Skeletal muscle tissue (tissue), 4 donors: ENCODE measurements around the gene PITPNM1. TPM values are rescaled to one million over a fixed set of nuclear protein-coding genes. Genes with fewer than 3 reads are reported as not detected.
"Not testable (repeated sequence)": the region's sequence is repeated elsewhere in the genome, so short reads cannot be mapped to it uniquely, and the experiment has no call there.

Source experiments
- H3K27ac ChIP-seq: one replicate; pipeline ENCODE4 v1.7.0; 2013; ENCODE audit warnings: mild to moderate bottlenecking, low read depth, low read length, inconsistent platforms
- H3K27me3 ChIP-seq, 3 donors: one replicate each; pipeline ENCODE4 v1.7.0; 2013; ENCODE audit warnings: low read length in 3 of 3; ENCODE audit not compliant: control insufficient read depth in 3 of 3, insufficient read depth in 3 of 3
- H3K36me3 ChIP-seq, 3 donors: one replicate each; pipeline ENCODE4 v1.7.0; 2013; ENCODE audit warnings: low read length in 3 of 3; ENCODE audit not compliant: control insufficient read depth in 3 of 3, insufficient read depth in 3 of 3
- H3K4me1 ChIP-seq, 3 donors: one replicate each; pipeline ENCODE4 v1.7.0; 2013; ENCODE audit warnings: low read length in 3 of 3, mild to moderate bottlenecking in 3 of 3; ENCODE audit not compliant: control insufficient read depth in 3 of 3, insufficient read depth in 3 of 3
- H3K4me3 ChIP-seq, 3 donors: one replicate each; pipeline ENCODE4 v1.7.0; 2013; ENCODE audit warnings: low read length in 3 of 3
- H3K9ac ChIP-seq, 3 donors: one replicate each; pipeline ENCODE4 v1.7.0; 2013; ENCODE audit warnings: low read length in 3 of 3, mild to moderate bottlenecking in 3 of 3, moderate library complexity in 2 of 3, low read depth in 1 of 3
- H3K9me3 ChIP-seq, 3 donors: one replicate each; pipeline ENCODE4 v1.7.0; 2013; ENCODE audit warnings: low read length in 3 of 3; ENCODE audit not compliant: control insufficient read depth in 3 of 3
- total RNA-seq: library from RNA; depleted of rRNA; stranded (reverse); fragments of >200 nt; gene quantifications from one replicate; pipeline ENCODE4 v1.2.3, GENCODE V29; 2014
- donor health status: Osteomylitis.

The PITPNM1 gene
- total RNA-seq, 1 donor from 2014 or later: 5.7 TPM

GRCh38 chr11:67490727-67491065 is 14.5 kb downstream of the PITPNM1 start:
- Histone ChIP-seq H3K36me3 (peaks cover 20 to 30% (median 29%) of the 10 kb centered on the region in 3 donors), H3K9me3 (no peaks in the 10 kb centered on the region), H3K27me3 (no peaks in the 10 kb centered on the region), H3K4me3 (no peak overlapping the region), H3K4me1 (peaks cover 0 to 9% (median 0%) of the 10 kb centered on the region in 3 donors), H3K9ac (no peak overlapping the region), H3K27ac (no peak overlapping the region)

DNA sequence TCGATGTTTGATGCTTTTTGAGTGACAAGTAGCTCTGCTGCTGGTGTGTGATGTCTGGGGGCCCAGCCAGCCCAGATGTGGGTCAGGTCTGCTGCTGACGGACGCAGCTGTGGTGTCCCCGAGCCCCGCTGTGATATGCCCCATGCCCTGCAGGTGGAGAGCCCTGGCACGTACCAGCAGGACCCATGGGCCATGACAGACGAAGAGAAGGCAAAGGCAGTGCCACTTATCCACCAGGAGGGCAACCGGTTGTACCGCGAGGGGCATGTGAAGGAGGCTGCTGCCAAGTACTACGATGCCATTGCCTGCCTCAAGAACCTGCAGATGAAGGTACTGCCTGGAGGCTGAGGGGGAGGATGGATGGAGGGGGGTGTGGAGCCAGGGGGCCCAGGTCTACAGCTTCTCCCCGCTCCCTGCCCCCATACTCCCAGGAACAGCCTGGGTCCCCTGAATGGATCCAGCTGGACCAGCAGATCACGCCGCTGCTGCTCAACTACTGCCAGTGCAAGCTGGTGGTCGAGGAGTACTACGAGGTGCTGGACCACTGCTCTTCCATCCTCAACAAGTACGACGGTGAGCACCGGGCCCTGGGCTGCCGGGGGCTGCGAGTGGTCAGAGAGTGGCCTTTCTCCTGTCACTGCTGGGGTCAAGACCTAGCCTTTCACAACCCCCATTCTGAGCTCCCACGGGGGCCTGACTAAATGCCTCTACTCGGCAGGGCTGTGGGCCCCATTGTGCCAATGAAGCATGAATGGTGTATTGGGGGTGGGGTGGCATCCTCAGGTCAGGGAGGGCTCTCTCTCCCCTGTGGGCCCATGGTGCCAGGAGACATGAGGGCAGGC is 15.1 kb downstream of the PITPNM1 start:
- Histone ChIP-seq H3K27ac (no peak overlapping the region), H3K9me3 (no peaks in the 10 kb centered on the region), H3K36me3 (peaks cover 20 to 30% (median 29%) of the 10 kb centered on the region in 3 donors), H3K9ac (no peak overlapping the region), H3K4me1 (peaks cover 0 to 9% (median 0%) of the 10 kb centered on the region in 3 donors), H3K4me3 (no peak overlapping the region), H3K27me3 (no peaks in the 10 kb centered on the region)

DNA sequence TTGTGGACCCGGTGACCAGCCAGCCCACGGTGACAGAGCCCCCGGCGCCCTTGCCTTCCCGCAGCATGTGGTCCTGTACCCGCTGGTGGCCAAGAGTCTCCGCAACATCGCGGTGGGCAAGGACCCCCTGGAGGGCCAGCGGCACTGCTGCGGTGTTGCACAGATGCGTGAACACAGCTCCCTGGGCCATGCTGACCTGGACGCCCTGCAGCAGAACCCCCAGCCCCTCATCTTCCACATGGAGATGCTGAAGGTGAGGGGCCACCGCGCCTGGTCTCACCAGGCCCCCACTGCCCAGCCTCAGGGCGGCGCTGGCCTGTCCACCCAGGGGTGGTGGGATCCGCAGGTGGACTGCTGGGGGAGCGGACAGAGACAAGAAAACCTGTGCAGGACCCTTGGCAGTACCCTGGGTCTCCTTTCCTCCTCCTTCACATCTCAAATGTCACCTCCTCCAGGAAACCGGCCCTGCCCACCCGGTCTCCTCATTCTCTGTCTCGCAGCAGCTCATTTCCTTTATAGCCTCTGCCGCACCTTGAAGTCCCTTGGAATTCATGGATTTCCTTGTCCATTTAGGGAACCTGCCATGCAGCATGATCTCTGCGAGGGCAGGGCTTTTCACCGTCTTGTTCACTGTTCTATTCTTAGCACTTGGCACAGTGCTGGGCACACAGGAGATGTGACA is 15.8 kb downstream of the PITPNM1 start:
- no peaks in the 10 kb centered on the region for H3K9me3 ChIP-seq
- no peak overlapping the region for H3K4me3 ChIP-seq
- H3K36me3 ChIP-seq: peaks cover 20 to 30% (median 29%) of the 10 kb centered on the region in 3 donors
- no peak overlapping the region for H3K9ac ChIP-seq
- H3K27me3 ChIP-seq: no peaks in the 10 kb centered on the region
- no peak overlapping the region for H3K27ac ChIP-seq
- H3K4me1 ChIP-seq: peaks cover 4 to 16% (median 6%) of the 10 kb centered on the region in 3 donors

GRCh38 chr11:67486481-67487195 is 18.5 kb downstream of the PITPNM1 start:
- Histone ChIP-seq H3K27ac (no peak overlapping the region), H3K36me3 (peaks cover 17 to 25% (median 25%) of the 10 kb centered on the region in 3 donors), H3K9me3 (no peaks in the 10 kb centered on the region), H3K9ac (no peak overlapping the region), H3K4me1 (peaks cover 17 to 30% (median 18%) of the 10 kb centered on the region in 3 donors), H3K4me3 (no peak overlapping the region), H3K27me3 (no peaks in the 10 kb centered on the region)

- H3K4me3 ChIP-seq, H3K27me3 ChIP-seq, H3K9ac ChIP-seq, H3K9me3 ChIP-seq, H3K27ac ChIP-seq: not testable (repeated sequence)
- H3K4me1 ChIP-seq: peaks cover 17 to 30% (median 18%) of the 10 kb centered on the region in 3 donors
- H3K36me3 ChIP-seq: peaks cover 17 to 25% (median 20%) of the 10 kb centered on the region in 3 donors
Observed at GRCh38 chr11:67485873-67486361, 19.2 kb downstream of the PITPNM1 start.

- Histone ChIP-seq H3K4me3 (peak overlapping the region in 1 of 3 donors; percentile 6), H3K36me3 (peaks cover 13 to 19% (median 18%) of the 10 kb centered on the region in 3 donors), H3K27me3 (no peaks in the 10 kb centered on the region), H3K9ac (peak overlapping the region in 2 of 3 donors; percentile 12 to 50), H3K27ac (no peak overlapping the region), H3K9me3 (no peaks in the 10 kb centered on the region), H3K4me1 (peaks cover 17 to 30% (median 18%) of the 10 kb centered on the region in 3 donors)
Observed at GRCh38 chr11:67484847-67485311, 20.3 kb downstream of the PITPNM1 start.

- Histone ChIP-seq H3K9me3 (no peaks in the 10 kb centered on the region), H3K27me3 (no peaks in the 10 kb centered on the region), H3K27ac (no peak overlapping the region), H3K36me3 (peaks cover 10 to 11% (median 11%) of the 10 kb centered on the region in 3 donors), H3K4me1 (peaks cover 17 to 26% (median 18%) of the 10 kb centered on the region in 3 donors), H3K4me3 (peak overlapping the region; percentile 91 to 97 (median 92)), H3K9ac (peak overlapping the region; percentile 12 to 50 (median 25))
Observed at GRCh38 chr11:67483831-67484665, 21.1 kb downstream of the PITPNM1 start.

DNA sequence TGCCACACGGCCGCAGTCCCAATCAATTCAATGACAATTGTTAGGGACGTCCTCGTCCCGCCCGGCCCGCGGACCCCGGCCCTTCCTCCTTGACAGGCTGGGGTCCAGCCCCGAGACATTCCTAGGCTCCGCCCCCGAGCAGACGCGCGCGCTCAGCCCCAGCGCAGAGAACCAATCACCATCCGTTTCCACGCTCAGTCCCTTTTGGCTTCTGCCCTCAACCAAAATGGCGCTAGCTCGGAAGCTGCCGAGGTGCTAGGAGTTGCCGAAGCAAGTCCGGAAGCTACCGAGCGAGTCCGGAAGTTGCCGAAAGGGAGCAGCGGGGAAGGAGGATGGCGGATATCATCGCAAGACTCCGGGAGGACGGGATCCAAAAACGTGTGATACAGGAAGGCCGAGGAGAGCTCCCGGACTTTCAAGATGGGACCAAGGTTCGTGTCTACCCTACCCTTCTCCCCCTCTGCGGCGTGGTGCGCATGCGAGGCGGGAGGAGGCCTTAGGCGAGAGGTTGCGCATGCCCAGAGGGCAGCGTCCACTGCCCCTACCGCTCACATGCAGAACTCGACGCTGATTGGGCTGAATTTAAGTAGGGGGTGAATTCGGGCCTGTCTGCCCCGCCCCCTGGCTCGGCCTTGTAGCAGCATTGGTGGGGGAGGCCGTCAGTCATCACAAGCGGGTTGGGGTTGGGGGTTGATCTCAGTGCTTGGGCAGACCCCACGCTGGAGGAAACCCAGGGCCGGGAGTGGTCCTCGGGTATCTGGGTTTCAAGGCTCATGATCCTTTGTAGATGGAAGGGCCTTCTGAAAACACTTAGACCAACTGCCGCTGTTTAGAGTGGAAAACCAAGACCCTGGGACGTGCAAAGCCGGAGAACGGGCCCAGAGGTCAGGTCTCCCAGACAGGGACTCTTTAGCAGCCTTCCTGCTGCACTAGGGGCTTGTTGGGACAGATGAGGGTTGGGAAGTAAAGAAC is 22.1 kb downstream of the PITPNM1 start, which contains the start of gene AIP:
TSS of gene AIP (plus strand) at position 200 of the 972 bp plus-strand sequence. CDS start at position 333, 133 bp downstream.
- no peaks in the 10 kb centered on the region for H3K27me3 ChIP-seq
- H3K9ac ChIP-seq: peak within 1 kb of the TSS; percentile 74 to 82 (median 77)
- peaks cover 8 to 11% (median 11%) of the 10 kb centered on the region in 3 donors for H3K36me3 ChIP-seq
- peak within 1 kb of the TSS; percentile 91 to 97 (median 92) for H3K4me3 ChIP-seq
- H3K4me1 ChIP-seq: peaks cover 17 to 26% (median 18%) of the 10 kb centered on the region in 3 donors
- no peaks in the 10 kb centered on the region for H3K9me3 ChIP-seq
- H3K27ac ChIP-seq: peak within 1 kb of the TSS; percentile 80
